ENCODE data around the gene ARMCX2.
"Not testable (repeated sequence)": the region's sequence is repeated elsewhere in the genome, so short reads cannot be mapped to it uniquely, and the experiment has no call there.

The ARMCX2 gene

DNA sequence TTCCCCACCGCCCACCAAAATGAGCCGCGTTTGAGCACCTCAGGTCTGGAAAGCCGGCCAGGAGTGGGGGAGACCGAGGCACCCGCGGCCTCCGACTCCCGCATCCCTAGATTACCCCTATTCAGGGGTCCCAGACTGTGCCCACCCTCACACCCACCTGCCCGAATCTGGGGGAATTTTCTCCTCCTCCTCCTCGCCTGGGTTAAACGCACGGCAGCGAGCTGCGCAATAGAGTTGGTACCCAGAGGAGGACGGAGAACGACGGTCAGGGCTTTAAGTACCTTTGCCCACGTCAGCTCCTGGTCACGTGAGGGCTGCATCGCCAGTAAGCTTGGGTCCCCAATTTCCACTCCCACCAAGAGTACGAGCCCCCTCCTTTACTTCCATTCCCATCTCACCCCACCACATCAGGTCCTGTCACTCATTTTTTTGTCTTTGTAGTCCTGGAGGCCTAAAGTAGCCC is at the start of gene ARMCX2:
ARMCX2 (minus strand) TSS at position 250 of the 463 bp plus-strand sequence. CDS start 2,262 bp downstream, outside the sequence.
- peak in 1 of 2 donors; percentile 34 for DNase-seq

DNA sequence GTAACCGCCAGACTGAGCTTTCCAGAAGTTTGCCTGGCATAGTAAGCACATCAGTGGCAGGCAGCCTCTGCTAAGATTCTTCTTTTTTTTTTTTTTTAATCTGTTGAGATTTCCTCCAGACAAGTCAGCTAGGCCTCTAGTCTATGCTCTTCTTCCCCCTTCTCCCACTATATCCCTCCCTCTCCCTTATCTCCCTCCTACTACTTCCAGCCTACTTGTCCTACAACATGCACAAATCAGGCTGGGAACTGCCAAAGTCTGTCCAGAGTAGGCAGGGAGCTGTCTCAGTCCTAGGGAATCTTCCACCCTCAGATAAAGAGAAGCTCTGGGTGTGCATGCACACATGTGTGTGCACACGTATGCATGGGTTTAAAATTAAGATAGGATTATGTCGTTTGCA is 49.7 kb upstream of the ARMCX2 start:
- no peak for DNase-seq

- no peak for DNase-seq
These were observed 48.5 kb upstream of the ARMCX2 start for GRCh38 chrX:101708163-101708562.

GRCh38 chrX:101693476-101693875 is 33.8 kb upstream of the ARMCX2 start:
- DNase-seq: no peak

DNA sequence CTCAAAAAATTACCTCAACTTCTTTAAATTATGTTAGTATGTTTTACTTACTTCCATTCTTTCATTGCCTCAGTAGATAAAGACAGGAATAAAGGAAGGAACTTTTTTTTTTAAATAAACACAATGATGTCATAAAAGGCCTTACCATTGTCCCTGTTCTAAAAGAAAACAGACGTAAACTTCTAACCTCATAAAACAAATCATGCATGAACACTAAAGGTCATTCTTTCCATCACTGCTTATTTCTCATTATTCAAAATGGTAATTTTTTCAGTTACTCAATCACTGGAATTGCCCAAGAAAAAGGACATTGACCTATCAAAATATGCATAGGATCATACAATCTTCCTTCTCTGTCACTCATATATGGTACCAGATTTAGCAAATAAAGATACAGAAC is 32.2 kb upstream of the ARMCX2 start:
- no peak for DNase-seq

DNA sequence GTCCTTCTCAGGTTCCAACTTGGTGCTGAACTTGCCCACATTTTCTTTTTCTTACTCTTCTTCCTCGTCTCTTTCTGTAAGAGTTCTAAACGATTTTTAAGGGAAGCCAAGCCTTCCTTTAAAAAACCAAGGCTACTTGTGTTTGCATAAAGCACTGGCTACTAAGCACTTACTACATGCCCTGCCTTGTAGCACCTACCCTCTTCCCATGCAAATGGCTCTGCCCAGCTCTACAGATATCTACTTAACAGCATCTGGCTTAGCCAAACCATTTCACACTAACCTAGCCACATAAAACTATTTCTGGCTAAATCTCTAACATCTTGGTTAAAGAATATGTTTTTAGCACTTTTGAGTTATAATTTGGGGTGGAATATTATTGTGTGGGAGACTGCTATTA is 26.9 kb upstream of the ARMCX2 start:
- DNase-seq: no peak

DNA sequence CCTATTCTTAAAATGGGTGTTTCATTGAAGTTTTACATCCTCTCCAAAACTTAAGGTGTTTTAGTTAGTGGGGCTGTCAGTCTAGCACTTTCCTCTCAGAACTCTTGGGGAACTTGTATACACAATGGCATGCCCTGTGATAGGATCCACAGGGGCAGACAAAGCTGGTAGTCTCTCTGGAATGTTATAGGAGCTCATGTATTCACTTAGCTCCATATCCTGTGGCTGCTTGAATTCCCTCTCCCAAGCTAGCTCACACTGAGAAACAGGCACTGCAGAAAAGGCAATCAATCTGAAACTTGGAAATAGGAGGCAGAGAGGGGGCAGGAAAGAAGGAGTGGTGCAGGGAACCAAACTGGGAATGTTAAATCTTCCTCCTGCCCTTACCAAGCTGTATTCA is 26.3 kb upstream of the ARMCX2 start:
- DNase-seq: no peak

DNA sequence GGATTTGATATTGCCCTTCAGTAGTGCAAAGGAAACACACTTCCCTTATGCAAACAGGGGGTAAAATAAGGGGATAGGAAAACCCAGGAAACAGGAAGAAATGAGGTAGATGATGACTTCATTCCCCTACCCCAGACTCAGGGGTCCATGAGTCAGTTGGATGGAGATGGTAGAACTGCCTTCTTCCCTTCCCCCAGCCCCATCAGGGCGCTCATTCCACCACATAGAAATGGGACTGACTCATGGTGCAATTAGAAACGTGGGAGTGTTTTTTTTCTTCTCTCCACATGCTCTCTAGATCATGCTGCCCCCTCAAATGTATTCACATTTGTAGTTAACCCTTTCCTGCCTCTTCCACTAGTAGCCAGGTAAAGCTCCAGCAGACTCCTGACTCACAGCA is 23.1 kb upstream of the ARMCX2 start:
- DNase-seq: no peak

- DNase-seq: no peak
These were observed 17.4 kb upstream of the ARMCX2 start for GRCh38 chrX:101677028-101677427.

DNA sequence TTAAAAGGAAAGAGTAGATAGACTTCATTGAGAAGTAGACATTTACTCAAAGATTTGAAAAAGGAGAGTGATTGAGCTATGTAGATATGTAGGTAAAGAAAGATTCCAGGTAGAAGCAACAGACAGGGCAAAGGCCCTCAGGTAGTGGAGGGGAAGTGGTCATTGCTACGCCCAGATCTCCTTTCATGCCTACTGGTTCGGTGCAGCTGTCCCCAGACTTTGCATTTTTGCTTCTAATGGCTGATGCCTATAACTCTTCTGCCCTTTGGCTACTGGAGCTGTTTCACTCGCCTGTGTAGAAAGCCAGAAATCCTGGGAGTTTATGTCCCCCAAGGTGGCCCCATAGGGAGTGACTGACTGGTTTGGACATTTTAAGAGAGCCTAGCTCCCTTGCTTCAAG is 16.9 kb upstream of the ARMCX2 start:
- no peak for DNase-seq

GRCh38 chrX:101668143-101668542 is 8.5 kb upstream of the ARMCX2 start:
- no peak for DNase-seq

DNA sequence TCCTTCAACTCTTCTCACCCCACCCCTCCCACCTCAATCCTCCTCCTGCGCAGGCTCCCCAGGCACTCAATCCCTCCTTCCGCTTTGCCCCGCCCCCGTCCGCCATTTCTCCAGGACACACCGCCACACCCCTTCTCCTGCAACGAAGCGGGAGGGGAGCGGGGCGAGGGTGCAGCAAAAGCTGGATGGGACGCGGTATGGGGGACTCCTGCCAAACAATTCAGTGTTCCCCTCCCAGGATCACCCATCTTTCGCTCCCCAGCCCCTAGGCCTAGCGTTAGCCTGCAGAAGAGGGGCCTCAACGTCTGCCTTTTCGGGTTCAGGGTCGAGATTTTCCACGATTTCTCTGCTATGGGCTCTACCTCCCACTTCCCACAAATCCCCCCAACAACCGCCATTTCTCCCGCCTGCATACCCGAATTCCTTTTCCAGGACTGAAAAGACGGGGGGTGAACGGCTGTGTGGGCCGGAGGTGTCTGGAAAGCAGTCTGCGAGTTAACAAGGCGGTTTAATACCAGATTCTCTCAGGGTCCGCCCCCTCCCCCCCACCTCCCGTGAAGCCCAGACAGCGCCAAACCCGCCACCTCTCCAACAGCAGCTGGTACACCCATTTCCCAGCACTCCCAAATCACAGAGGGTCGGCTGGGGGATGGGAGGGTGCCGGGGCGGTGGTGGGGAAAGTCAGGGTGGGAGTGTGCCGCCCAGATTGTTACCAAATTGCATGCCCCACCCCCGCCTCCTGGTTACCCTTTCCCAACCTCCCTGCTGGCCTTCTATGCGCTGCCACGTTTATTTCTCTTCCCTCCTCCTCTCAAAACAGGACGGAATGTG is 774 bp downstream of the ARMCX2 start:
- peak; percentile 49 to 55 for DNase-seq

DNA sequence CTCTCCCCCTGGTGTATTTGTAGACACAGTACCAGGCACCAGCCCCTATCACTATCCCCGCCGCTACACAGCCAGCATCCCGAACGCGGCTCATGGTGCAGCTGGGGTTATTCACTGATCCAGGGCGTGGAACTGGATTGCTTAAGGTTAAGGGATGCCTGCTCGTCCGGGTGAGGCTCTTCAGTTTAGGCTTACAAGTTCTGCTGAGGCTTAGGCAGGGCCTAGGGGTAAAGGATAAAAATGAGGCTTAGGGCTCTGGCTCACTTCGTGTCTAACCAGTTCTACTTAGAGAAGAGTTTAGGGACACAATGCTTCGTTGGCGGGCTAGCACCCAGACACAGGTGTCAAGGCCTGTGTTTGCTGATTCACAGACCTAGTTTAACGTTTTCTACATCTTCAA is 2.2 kb downstream of the ARMCX2 start:
- DNase-seq: no peak

DNA sequence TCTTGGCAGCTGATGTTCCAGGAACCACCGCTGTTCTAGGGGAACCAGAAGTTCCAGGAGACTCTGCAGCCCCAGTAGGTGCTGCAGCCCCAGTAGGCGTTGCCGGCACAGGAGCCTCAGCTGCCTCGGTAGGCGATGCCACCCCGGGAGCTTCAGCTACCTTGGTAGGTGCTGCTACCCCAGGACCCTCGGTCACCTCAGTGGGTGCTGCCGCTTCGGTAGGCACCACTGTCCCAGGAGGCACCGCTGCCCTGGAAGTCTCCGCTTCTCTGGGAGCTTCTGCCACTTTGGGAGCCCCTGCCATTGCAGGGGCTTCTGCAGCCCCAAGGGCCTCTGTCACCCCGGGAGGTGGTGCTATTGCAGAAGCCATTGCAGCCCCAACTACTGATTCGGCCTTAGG is 2.8 kb downstream of the ARMCX2 start:
- no peak for DNase-seq

- peak in 1 of 2 donors; percentile 5 for DNase-seq
These were observed 4.1 kb downstream of the ARMCX2 start for GRCh38 chrX:101655534-101655933.

DNA sequence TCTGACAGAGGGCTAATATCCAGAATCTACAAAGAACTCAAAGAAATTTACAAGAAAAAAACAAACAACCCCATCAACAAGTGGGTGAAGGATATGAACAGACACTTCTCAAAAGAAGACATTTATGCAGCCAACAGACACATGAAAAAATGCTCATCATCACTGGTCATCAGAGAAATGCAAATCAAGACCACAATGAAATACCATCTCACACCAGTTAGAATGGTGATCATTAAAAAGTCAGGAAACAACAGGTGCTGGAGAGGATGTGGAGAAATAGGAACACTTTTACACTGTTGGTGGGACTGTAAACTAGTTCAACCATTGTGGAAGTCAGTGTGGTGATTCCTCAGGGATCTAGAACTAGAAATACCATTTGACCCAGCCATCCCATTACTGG is 11.9 kb downstream of the ARMCX2 start:
- not testable (repeated sequence) for DNase-seq

DNA sequence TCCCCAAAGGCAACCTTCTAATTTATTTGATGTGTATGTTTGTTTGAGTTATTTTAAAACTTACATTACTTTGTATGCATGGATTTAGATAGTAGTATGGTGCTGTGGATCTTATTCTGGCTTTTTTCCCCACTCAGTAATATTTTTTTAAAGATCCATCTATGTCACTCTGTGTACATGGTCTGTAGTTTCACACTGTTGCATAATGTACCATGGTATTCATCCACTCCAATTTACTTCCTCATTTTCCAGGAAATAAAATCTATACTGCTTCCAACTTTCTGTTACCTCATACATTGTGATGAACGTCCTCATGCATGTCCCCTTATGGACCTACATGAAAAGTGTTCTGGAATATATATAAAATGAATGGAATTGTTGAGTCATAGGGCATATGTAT is 17.6 kb downstream of the ARMCX2 start:
- no peak for DNase-seq

DNA sequence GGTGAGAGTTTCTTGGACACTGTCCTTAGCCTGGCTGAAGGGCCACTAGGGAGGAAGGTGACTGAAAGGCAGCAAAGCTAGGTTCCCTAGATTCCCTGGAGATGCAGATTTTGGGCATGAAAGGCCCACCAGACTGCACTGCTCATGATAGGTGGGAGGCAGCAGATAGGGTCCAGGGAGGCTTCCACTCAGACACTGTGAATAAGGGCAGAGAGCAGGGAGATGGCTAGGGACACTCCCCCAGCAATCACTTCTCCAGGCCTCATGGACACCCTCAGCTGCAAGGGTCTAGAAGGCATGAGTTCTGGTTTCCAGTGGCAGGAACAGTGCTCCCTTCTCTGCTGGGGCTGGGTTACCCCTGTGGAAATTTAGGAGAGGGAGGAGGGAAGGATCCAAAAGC is 20.1 kb downstream of the ARMCX2 start:
- DNase-seq: no peak

GRCh38 chrX:101619364-101619763 is 40.3 kb downstream of the ARMCX2 start:
- DNase-seq: no peak

DNA sequence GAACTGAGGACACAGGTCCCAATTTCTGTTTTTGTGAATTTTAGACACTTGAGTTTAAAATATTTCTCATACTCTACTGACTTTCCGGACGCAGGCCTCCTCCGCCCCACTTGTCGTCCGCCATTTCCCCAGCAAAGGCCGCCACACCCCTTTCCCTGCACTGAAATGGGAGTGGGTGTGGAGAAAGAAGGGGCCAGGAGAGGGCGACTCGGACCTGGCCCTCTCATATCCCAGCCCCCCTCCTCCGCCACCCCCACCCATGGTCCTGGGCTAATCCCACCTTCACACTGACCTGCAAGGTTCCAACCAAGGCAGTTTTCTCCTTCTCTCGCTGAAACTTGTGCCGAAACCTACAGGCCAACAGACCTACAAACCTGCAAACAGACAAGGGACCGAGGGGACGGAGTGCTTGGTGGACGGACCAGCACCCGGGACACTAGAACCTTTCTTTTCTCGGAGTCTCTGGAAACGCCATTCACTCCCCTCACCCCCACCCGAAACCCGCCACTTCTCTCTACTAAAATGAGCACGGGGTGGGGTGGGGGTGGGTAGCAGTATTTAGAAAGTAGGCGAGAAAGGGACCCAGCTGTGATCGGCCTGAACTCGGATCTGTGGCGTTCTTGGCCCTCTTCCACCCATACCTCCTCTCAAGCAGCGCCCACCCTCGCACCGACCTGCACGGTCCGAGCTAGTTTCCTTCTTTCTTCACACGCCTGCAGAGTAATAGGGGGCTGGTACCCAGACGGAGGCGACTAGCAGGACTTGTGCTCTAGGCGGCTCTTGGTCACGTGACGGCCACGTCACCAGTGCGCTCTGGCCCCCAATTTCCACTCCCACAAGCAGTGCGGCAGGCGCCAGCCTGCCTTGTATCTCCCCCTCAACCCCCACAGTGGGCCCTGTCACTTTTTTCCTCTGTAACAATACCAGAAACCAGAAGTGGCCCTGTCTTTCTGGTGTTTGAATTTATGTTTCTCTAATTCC is 42.1 kb downstream of the ARMCX2 start, which contains the start of gene ARMCX6:
ARMCX6 (minus strand) TSS at position 790 of the 981 bp plus-strand sequence. CDS start 1,380 bp downstream, outside the sequence.
- DNase-seq: peak; percentile 79 to 86

GRCh38 chrX:101605728-101606127 is 53.9 kb downstream of the ARMCX2 start:
- DNase-seq: no peak
